Heart left ventricle (tissue), 16 donors: ENCODE measurements around the gene GRPEL2. TPM values are rescaled to one million over a fixed set of nuclear protein-coding genes. Genes with fewer than 3 reads are reported as not detected.

ENCODE experiments used
- ATAC-seq, 4 donors: fragments of 200-7000 bp; cut with Tn5 transposase; one replicate each; pipeline ENCODE4 v1.9.1; 2020 to 2022; ENCODE audit warnings: moderate library complexity in 4 of 4, mild to moderate bottlenecking in 3 of 4, moderate number of reproducible peaks in 1 of 4
- DNase-seq, 5 donors: peaks; one replicate each; pipeline ENCODE4 v3.0.0-alpha.2; 2020
- H3K27ac ChIP-seq, 12 donors: fragments of 200-600 bp; sonication (generic) in 4 of 12; one replicate each; pipeline versions ENCODE4 v1.5.0 to v1.8.0; 2016 to 2022; ENCODE audit warnings: mild to moderate bottlenecking in 2 of 12
- H3K27me3 ChIP-seq, 9 donors: fragments of 200-600 bp; sonication (generic) in 2 of 9; one replicate each; pipeline versions ENCODE4 v1.5.1 to v1.8.0; 2016 to 2022; ENCODE audit warnings: mild to moderate bottlenecking in 3 of 9
- H3K36me3 ChIP-seq, 9 donors: fragments of 200-600 bp; sonication (generic) in 2 of 9; one replicate each; pipeline versions ENCODE4 v1.5.0 to v1.8.0; 2018 to 2022; ENCODE audit warnings: mild to moderate bottlenecking in 2 of 9
- H3K4me1 ChIP-seq, 12 donors: fragments of 200-600 bp; sonication (generic) in 4 of 12; one replicate each; pipeline versions ENCODE4 v1.5.0 to v1.8.0; 2016 to 2022; ENCODE audit warnings: mild to moderate bottlenecking in 3 of 12
- H3K4me3 ChIP-seq, 12 donors: fragments of 200-600 bp; sonication (generic) in 4 of 12; one replicate each; pipeline versions ENCODE4 v1.5.0 to v1.8.0; 2017 to 2022; ENCODE audit warnings: mild to moderate bottlenecking in 9 of 12, moderate library complexity in 4 of 12
- H3K9me3 ChIP-seq, 12 donors: fragments of 200-600 bp; sonication (generic) in 4 of 12; one replicate each; pipeline versions ENCODE4 v1.5.0 to v1.8.0; 2016 to 2022; ENCODE audit warnings: mild to moderate bottlenecking in 1 of 12
- CTCF ChIP-seq, 12 donors: fragments of 200-600 bp; sonication (generic) in 4 of 12; IDR thresholded peaks; one replicate each; pipeline versions ENCODE4 v1.5.0 to v1.8.0; 2018 to 2022; ENCODE audit warnings: antibody characterized with exemption in 12 of 12, mild to moderate bottlenecking in 5 of 12
- POLR2A ChIP-seq, 2 donors: fragments of 450-650 bp; IDR thresholded peaks; one replicate each; pipeline ENCODE4 v1.6.1; 2017; ENCODE audit warnings: antibody characterized with exemption in 2 of 2, mild to moderate bottlenecking in 2 of 2, moderate library complexity in 2 of 2
- WGBS, 4 donors: extraction: QIAGEN DNeasy Blood & Tissue Kit in 2 of 4; methylation state at CpG; one replicate each; pipeline versions ENCODE4 v1.1.5 to v1.1.7; 2013 to 2018; 5-methylcytosine and 5-hydroxymethylcytosine counted together
- intact Hi-C, 10 donors: fragments of 100-400 bp; cut with DNase I; formaldehyde crosslinking; loops; one replicate each; pipeline versions ENCODE4 v1.11.1 to v1.14.2; 2022
- polyA plus RNA-seq, 2 donors: library from polyadenylated mRNA; stranded (reverse); fragments of 200-250 nt; gene quantifications; one replicate each; pipeline ENCODE4 v1.2.3, GENCODE V29; 2013
- total RNA-seq, 9 donors: library from RNA; depleted of rRNA in 2 of 9; stranded (reverse); fragments of >200 nt in 2 of 9; fragmentation: NEBNext Ultra II Directional in 3 of 9; extraction: Animal tissue kit (Norgen Biotek cat#: 25700) in 3 of 9; gene quantifications; one replicate each; pipeline versions ENCODE4 v1.1.0 to v1.2.4, GENCODE V29; 2016 to 2023
- donor health status: ischemic (EF 13 %, LVEDD 7.1; RV severe dilation, severe dysfunction).
- donor health status: healthy with polysubstance abuse.
- donor health status: DM: no; HTN: yes; CAD: no.
- donor health status: DM: no; HTN: no; CAD: no.
- donor health status: ischemic (EF 25% LVEDD 6.9; RV normal size, moderate dysfunction).
- donor health status: ischemic (EF 25% LVEDD 5.7; RV mildly dilated, moderate dysfunction).
- donor health status: healthy.
- donor health status: DM: yes; HTN: yes; CAD: no.
- donor health status: ischemic (EF 35%, LVEDD 5.7; RV mildly dilated, moderate dysfunction).
- donor health status: nonischemic (EF 11% LVEDD 7.7; RV severe dilation, severe dysfunction).
- donor health status: DM: yes; HTN: yes; CAD: no.
- donor health status: PGD.
- donor health status: ischemic (EF 29% LVEDD 5.4; RV normal size, mild dysfunction).
- donor health status: nonischemic (EF 23%, LVEDD 6.1; RV moderate dilation, normal function).

The GRPEL2 gene
- total and polyA plus RNA-seq, 11 donors = 5.1 to 14.0 (median 9.3) TPM

DNA sequence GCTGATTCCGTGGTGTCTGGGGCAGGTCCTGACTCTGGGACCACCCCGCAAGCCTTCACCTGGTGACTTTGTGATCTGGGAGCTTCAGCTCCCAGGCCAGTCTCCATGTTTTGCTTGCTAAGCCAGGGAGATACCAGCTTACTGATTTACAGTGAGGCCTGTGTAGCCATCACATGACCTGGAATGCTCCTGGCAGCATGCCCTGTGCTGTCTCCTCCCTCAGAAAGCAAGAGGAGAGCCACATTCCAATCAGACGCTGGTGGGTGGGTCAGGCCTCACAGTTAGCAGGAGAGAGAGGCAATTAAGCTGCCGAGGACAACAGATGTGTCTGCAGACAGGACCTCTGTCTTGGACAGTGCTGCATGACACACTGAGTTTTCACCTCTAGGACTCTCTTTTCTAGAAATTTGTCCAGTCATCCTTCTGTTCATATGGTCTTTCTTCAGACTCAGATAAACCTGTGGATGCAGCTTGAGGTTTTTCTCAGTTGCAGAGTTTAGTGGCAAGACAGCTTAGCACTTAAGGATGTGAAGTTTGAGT is 24.4 kb upstream of the GRPEL2 start:
- WGBS, 4 donors = 8 to 24% (median 22%) methylated on average over 4 of the region's 4 CpGs
- TF ChIP-seq CTCF (IDR thresholded peaks at IDR 0.05) (no peak), POLR2A (IDR thresholded peaks at IDR 0.05) (no peak)
- intact Hi-C loops = loop anchor here in 3 of 10 donors (5.0 kb wide), 3 partner anchors 36 to 241 kb away; partner anchors contain the start of gene PCYOX1L (in 1 of the 3)

GRCh38 chr5:149322518-149322917 is 22.8 kb upstream of the GRPEL2 start:
- Histone ChIP-seq H3K36me3 (peaks cover 0 to 97% (median 40%) of the 10 kb centered on the region in 9 donors), H3K4me1 (peaks cover 10 to 53% (median 26%) of the 10 kb centered on the region in 12 donors), H3K9me3 (no peaks in the 10 kb centered on the region), H3K27me3 (no peaks in the 10 kb centered on the region), H3K27ac (peak overlapping the region in 9 of 12 donors; percentile 8 to 55 (median 35)), H3K4me3 (no peak overlapping the region)
- intact Hi-C loops = loop anchor here in 3 of 10 donors (5.0 kb wide), 3 partner anchors 35 to 240 kb away; partner anchors contain the start of gene PCYOX1L (in 1 of the 3)
- DNase-seq = no peak
- no peak for ATAC-seq
- WGBS, 4 donors = 84 to 86% (median 86%) methylated on average over 12 of the region's 12 CpGs
- no peak for TF ChIP-seq CTCF (IDR thresholded peaks at IDR 0.05)

More for the DNA sequence above, 24.4 kb upstream of the GRPEL2 start:
- DNase-seq (peak; percentile 89 to 94 (median 91)), ATAC-seq (peak; percentile 90 to 92 (median 92))
- peaks cover 0 to 96% (median 40%) of the 10 kb centered on the region in 9 donors for H3K36me3 ChIP-seq
- H3K4me3 ChIP-seq = no peak overlapping the region
- H3K4me1 ChIP-seq = peaks cover 10 to 59% (median 26%) of the 10 kb centered on the region in 12 donors
- H3K9me3 ChIP-seq = no peaks in the 10 kb centered on the region
- H3K27ac ChIP-seq = peak overlapping the region in 11 of 12 donors; percentile 41 to 82 (median 71)
- no peaks in the 10 kb centered on the region for H3K27me3 ChIP-seq

- TF ChIP-seq CTCF (IDR thresholded peaks at IDR 0.05) (no peak), POLR2A (IDR thresholded peaks at IDR 0.05) (no peak)
- ATAC-seq = no peak
- intact Hi-C loops = loop anchor here in 3 of 10 donors (5.0 kb wide), 3 partner anchors 34 to 239 kb away; partner anchors contain the start of gene PCYOX1L (in 1 of the 3)
- peaks cover 0 to 97% (median 40%) of the 10 kb centered on the region in 9 donors for H3K36me3 ChIP-seq
- H3K4me3 ChIP-seq = no peak overlapping the region
- peak overlapping the region; percentile 8 to 55 (median 26) for H3K27ac ChIP-seq
- DNase-seq = no peak
- peaks cover 10 to 52% (median 26%) of the 10 kb centered on the region in 12 donors for H3K4me1 ChIP-seq
- no peaks in the 10 kb centered on the region for H3K27me3 ChIP-seq
- no peaks in the 10 kb centered on the region for H3K9me3 ChIP-seq
Measured at GRCh38 chr5:149323210-149323609, 22.1 kb upstream of the GRPEL2 start.

GRCh38 chr5:149323621-149324205 is 21.6 kb upstream of the GRPEL2 start:
- intact Hi-C loops = loop anchor here in 3 of 10 donors (5.0 kb wide), 3 partner anchors 34 to 239 kb away; partner anchors contain the start of gene PCYOX1L (in 1 of the 3)
- Histone ChIP-seq H3K4me3 (no peak overlapping the region), H3K27me3 (no peaks in the 10 kb centered on the region), H3K36me3 (peaks cover 0 to 95% (median 37%) of the 10 kb centered on the region in 9 donors), H3K9me3 (no peaks in the 10 kb centered on the region), H3K4me1 (peaks cover 10 to 52% (median 26%) of the 10 kb centered on the region in 12 donors), H3K27ac (peak overlapping the region in 10 of 12 donors; percentile 11 to 55 (median 33))
- DNase-seq = no peak
- TF ChIP-seq POLR2A (IDR thresholded peaks at IDR 0.05) (no peak), CTCF (IDR thresholded peaks at IDR 0.05) (no peak)
- WGBS, 4 donors = 68 to 82% (median 74%) methylated on average over 2 of the region's 2 CpGs
- ATAC-seq = no peak
